GM12875 (cell line): ENCODE measurements around the gene FBXL14.

ENCODE experiments used
- H3K4me3 ChIP-seq: one replicate; pipeline ENCODE4 v1.5.1; 2011; ENCODE audit warnings: low read depth, low read length, control low read depth
- CTCF ChIP-seq: IDR thresholded peaks from 2 replicates; pipeline ENCODE4 v1.5.1; 2011; ENCODE audit warnings: low read depth, mild to moderate bottlenecking, control low read depth, inconsistent platforms, low read length, moderate library complexity, borderline replicate concordance; ENCODE audit not compliant: insufficient read depth

FBXL14 gene

GRCh38 chr12:1591543-1591942 lies 2.8 kb downstream of the FBXL14 start:
- H3K4me3 ChIP-seq, result peak overlapping the region; percentile 38
- TF ChIP-seq CTCF, result no peak

GRCh38 chr12:1591034-1591433 lies 3.3 kb downstream of the FBXL14 start:
- TF ChIP-seq CTCF, result no peak
- no peak overlapping the region for H3K4me3 ChIP-seq

- TF ChIP-seq CTCF, result no peak
- H3K4me3 ChIP-seq, result no peak overlapping the region
These were observed 4.0 kb downstream of the FBXL14 start for GRCh38 chr12:1590221-1590979.

- TF ChIP-seq CTCF, result no peak
- no peak overlapping the region for H3K4me3 ChIP-seq
These were observed 5.8 kb downstream of the FBXL14 start for GRCh38 chr12:1588575-1588947.

GRCh38 chr12:1587927-1588574 lies 6.3 kb downstream of the FBXL14 start:
- no peak overlapping the region for H3K4me3 ChIP-seq
- no peak for TF ChIP-seq CTCF

GRCh38 chr12:1584326-1584725 lies 10.1 kb downstream of the FBXL14 start:
- no peak for TF ChIP-seq CTCF
- no peak overlapping the region for H3K4me3 ChIP-seq
